ENCODE results near the gene CDC40. TPM values are rescaled to one million over a fixed set of nuclear protein-coding genes. Genes with fewer than 3 reads are reported as not detected.

Gene CDC40
- total RNA-seq, 1 donor = 21.8 TPM

GRCh38 chr6:110170081-110170480, 10.1 kb upstream of the CDC40 start:
- TF ChIP-seq CTCF (IDR thresholded peaks at IDR 0.05; ENCODE audit: insufficient read depth, low read length) = no peak
- no peak for DNase-seq (ENCODE audit: low read depth)
- no peak overlapping the region for H3K4me3 ChIP-seq (ENCODE audit: low read depth, low read length)

- no peak overlapping the region for H3K4me3 ChIP-seq (ENCODE audit: low read depth, low read length)
- no peak for DNase-seq (ENCODE audit: low read depth)
- no peak for TF ChIP-seq CTCF (IDR thresholded peaks at IDR 0.05; ENCODE audit: insufficient read depth, low read length)
These were observed 6.6 kb upstream of the CDC40 start for GRCh38 chr6:110173506-110174132.

GRCh38 chr6:110178626-110179405, 1.4 kb upstream of the CDC40 start:
- DNase-seq (ENCODE audit: low read depth) = peak; percentile 61
- TF ChIP-seq CTCF (IDR thresholded peaks at IDR 0.05; ENCODE audit: insufficient read depth, low read length) = peak; percentile 88
- peak overlapping the region; percentile 84 for H3K4me3 ChIP-seq (ENCODE audit: low read depth, low read length)

- peak within 1 kb of the TSS; percentile 95 for H3K4me3 ChIP-seq (ENCODE audit: low read depth, low read length)
- TF ChIP-seq CTCF (IDR thresholded peaks at IDR 0.05; ENCODE audit: insufficient read depth, low read length) = no peak
- peak; percentile 97 for DNase-seq (ENCODE audit: low read depth)
These were observed 610 bp upstream of the CDC40 start, which contains the start of gene WASF1 for GRCh38 chr6:110179406-110180227. TSS of gene WASF1 (minus strand) at chr6:110179670. CDS start at chr6:110127601, 52,069 bp downstream.

GRCh38 chr6:110181131-110182030, 1.2 kb downstream of the CDC40 start:
- peak; percentile 12 for DNase-seq (ENCODE audit: low read depth)
- TF ChIP-seq CTCF (IDR thresholded peaks at IDR 0.05; ENCODE audit: insufficient read depth, low read length) = no peak
- H3K4me3 ChIP-seq (ENCODE audit: low read depth, low read length) = peak overlapping the region; percentile 95
